GM12864 (cell line): ENCODE measurements around the gene LRRC45.

Source experiments
- DNase-seq: peaks from one replicate; pipeline ENCODE4 v3.0.0-alpha.2; 2011; ENCODE audit warnings: low read depth
- H3K4me3 ChIP-seq: 2 replicates; pipeline ENCODE4 v1.5.1; 2011; ENCODE audit warnings: mild to moderate bottlenecking, low read depth, low read length, control low read depth
- TF ChIP-seq, protein P1 (sequence below): IDR thresholded peaks from 2 replicates; pipeline ENCODE4 v1.5.1; 2011; ENCODE audit warnings: low read depth, mild to moderate bottlenecking, moderate library complexity, low read length, control low read depth, inconsistent platforms; ENCODE audit errors: missing control alignments

LRRC45 gene

DNA sequence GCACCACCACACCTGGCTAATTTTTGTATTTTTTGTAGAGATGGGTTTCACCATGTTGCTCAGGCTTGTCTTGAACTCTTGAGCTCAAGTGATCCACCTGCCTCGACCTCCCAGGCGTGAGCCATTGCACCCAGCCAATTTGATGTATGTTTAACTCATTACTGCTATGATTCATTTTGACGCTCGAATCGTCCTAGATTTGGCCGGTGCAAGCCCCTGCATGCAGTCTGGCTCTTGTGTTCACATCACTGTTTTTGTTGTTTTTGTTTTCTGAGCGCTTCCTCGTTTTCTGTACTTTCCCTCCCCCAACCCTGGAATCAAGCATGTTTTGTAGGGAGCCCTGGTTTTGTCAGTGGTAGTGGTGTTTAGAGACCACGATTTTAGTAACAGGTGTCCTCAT is 50.3 kb downstream of the LRRC45 start:
- no peak overlapping the region for H3K4me3 ChIP-seq
- TF ChIP-seq, protein P1, sequence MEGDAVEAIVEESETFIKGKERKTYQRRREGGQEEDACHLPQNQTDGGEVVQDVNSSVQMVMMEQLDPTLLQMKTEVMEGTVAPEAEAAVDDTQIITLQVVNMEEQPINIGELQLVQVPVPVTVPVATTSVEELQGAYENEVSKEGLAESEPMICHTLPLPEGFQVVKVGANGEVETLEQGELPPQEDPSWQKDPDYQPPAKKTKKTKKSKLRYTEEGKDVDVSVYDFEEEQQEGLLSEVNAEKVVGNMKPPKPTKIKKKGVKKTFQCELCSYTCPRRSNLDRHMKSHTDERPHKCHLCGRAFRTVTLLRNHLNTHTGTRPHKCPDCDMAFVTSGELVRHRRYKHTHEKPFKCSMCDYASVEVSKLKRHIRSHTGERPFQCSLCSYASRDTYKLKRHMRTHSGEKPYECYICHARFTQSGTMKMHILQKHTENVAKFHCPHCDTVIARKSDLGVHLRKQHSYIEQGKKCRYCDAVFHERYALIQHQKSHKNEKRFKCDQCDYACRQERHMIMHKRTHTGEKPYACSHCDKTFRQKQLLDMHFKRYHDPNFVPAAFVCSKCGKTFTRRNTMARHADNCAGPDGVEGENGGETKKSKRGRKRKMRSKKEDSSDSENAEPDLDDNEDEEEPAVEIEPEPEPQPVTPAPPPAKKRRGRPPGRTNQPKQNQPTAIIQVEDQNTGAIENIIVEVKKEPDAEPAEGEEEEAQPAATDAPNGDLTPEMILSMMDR: no peak
- no peak for DNase-seq

GRCh38 chr17:82076018-82076784 is 53.1 kb downstream of the LRRC45 start:
- no peak overlapping the region for H3K4me3 ChIP-seq
- no peak for DNase-seq
- TF ChIP-seq, protein P1: no peak

DNA sequence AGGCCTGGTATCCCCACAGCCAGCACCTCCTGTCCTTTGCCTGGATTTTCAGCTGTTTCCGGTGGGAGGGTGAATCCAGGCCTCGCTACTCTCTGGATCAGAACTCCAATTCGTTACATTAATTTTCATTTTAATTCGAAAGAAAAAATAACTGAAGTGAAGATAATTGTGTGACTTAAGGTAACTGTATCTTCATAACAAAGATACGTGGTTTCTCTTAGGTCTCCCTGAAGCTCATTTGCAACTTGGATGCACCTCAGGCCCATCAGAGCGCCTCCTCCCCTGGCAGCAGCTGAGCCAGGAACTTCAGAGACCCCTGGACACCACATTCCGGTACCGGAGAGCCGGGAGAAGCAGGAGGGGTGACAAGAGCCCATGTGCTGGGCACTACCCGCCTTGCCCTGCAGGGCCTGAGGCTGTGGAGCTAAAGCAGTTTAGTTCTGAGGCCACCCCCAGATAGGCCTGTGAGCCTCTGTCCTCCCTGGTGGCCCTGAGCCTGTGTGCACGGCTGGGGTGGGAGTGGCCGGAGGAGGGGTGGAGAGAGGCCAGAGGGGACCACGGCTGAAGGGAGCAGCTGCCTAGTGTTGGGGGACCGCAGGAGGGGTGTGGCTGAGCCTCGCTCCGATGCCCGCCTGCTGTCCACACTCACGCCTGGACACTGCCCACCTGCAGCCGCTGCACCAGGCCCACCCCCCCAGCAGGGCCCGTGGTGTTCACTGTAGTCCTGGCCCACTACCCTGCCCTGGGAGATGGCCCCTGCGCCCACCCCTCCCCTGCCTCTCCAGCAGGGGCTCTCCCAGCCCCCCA is 53.9 kb downstream of the LRRC45 start:
- DNase-seq: no peak
- no peak overlapping the region for H3K4me3 ChIP-seq
- TF ChIP-seq, protein P1: no peak

- TF ChIP-seq, protein P1: no peak
- no peak for DNase-seq
- H3K4me3 ChIP-seq: no peak overlapping the region
These were observed 54.7 kb downstream of the LRRC45 start for GRCh38 chr17:82077617-82078358.

- TF ChIP-seq, protein P1: no peak
- DNase-seq: no peak
- H3K4me3 ChIP-seq: no peak overlapping the region
These were observed 55.3 kb downstream of the LRRC45 start for GRCh38 chr17:82078433-82078832.

GRCh38 chr17:82079001-82079677 is 56.0 kb downstream of the LRRC45 start:
- no peak for DNase-seq
- H3K4me3 ChIP-seq: no peak overlapping the region
- TF ChIP-seq, protein P1: no peak
